OCI-LY7 (cell line): Measurements from ENCODE around the gene CPLX4. TPM values are rescaled to one million over a fixed set of nuclear protein-coding genes. Genes with fewer than 3 reads are reported as not detected.

ENCODE experiments used
- Bru-seq: library from RNA; stranded (reverse); fragments of 400-500 nt; gene quantifications from one replicate; lab custom pipeline; 2021; lab: Mats Ljungman, UMichigan
- BruChase-seq, 2 experiments: library from RNA; stranded (reverse); fragments of 400-500 nt; gene quantifications; one replicate each; lab custom pipeline; 2021; lab: Mats Ljungman, UMichigan
- BruUV-seq: library from RNA; stranded (reverse); fragments of 400-500 nt; replicated peaks from 2 replicates; lab custom pipeline; 2021; lab: Mats Ljungman, UMichigan
- CTCF ChIA-PET: fragments of 300-600 bp; sonication (Branson Sonifier 250); formaldehyde crosslinking; loops from one replicate; lab custom pipeline; 2022; ENCODE audit warnings: antibody characterized with exemption; ENCODE audit not compliant: unreplicated experiment; lab: Charles Lee
- POLR2A ChIA-PET: fragments of 300-600 bp; sonication (Branson Sonifier 250); formaldehyde crosslinking; loops from one replicate; lab custom pipeline; 2022; ENCODE audit warnings: antibody characterized with exemption; lab: Charles Lee
- DNase-seq: peaks from one replicate; pipeline ENCODE4 v3.0.0-alpha.2; 2015; ENCODE audit warnings: low spot score
- H2AFZ ChIP-seq: fragments of 200-600 bp; sonication (generic), shearing (Covaris generic); 2 replicates; pipeline ENCODE4 v1.6.1; 2014; ENCODE audit warnings: mild to moderate bottlenecking, antibody characterized with exemption, low read length, moderate library complexity
- H3K27ac ChIP-seq: fragments of 200-600 bp; sonication (generic); 2 replicates; pipeline ENCODE4 v1.5.1; 2014; ENCODE audit warnings: mixed run types, low read depth, mild to moderate bottlenecking, moderate library complexity, low read length, inconsistent platforms; ENCODE audit not compliant: poor library complexity, severe bottlenecking
- H3K36me3 ChIP-seq: fragments of 200-600 bp; sonication (generic); 2 replicates; pipeline ENCODE4 v1.6.1; 2014; ENCODE audit warnings: mild to moderate bottlenecking, antibody characterized with exemption, low read length, moderate library complexity, mixed read lengths; ENCODE audit not compliant: insufficient read depth
- H3K4me1 ChIP-seq: fragments of 200-600 bp; sonication (generic); 2 replicates; pipeline ENCODE4 v1.5.1; 2014; ENCODE audit warnings: mild to moderate bottlenecking, low read length; ENCODE audit not compliant: insufficient read depth, poor library complexity, severe bottlenecking
- H3K4me2 ChIP-seq: fragments of 200-600 bp; sonication (generic); 2 replicates; pipeline ENCODE4 v1.6.1; 2014; ENCODE audit warnings: mild to moderate bottlenecking, low read length
- H3K4me3 ChIP-seq: fragments of 200-600 bp; sonication (generic); 2 replicates; pipeline ENCODE4 v1.5.1; 2014; ENCODE audit warnings: mild to moderate bottlenecking, low read depth, low read length; ENCODE audit not compliant: poor library complexity, severe bottlenecking
- H3K79me2 ChIP-seq: fragments of 200-600 bp; sonication (generic); 2 replicates; pipeline ENCODE4 v1.6.1; 2016; ENCODE audit warnings: low read depth, mild to moderate bottlenecking, low read length, moderate library complexity, mixed read lengths; ENCODE audit not compliant: insufficient read depth
- H3K9me2 ChIP-seq: fragments of 200-600 bp; sonication (generic); 2 replicates; pipeline ENCODE4 v1.6.1; 2016; ENCODE audit warnings: mild to moderate bottlenecking, low read length, mixed read lengths; ENCODE audit not compliant: insufficient read depth
- H3K9me3 ChIP-seq: fragments of 200-600 bp; sonication (generic); 2 replicates; pipeline ENCODE4 v1.6.1; 2014; ENCODE audit warnings: mild to moderate bottlenecking, mixed run types, low read length, mixed read lengths
- H4K20me1 ChIP-seq: fragments of 200-600 bp; sonication (generic); 2 replicates; pipeline ENCODE4 v1.6.1; 2014; ENCODE audit warnings: mild to moderate bottlenecking, antibody characterized with exemption, low read length, moderate library complexity, mixed read lengths; ENCODE audit not compliant: insufficient read depth
- CTCF ChIP-seq: fragments of 200-600 bp; sonication (generic); conservative IDR thresholded peaks from 2 replicates; pipeline ENCODE4 v1.5.1; 2014; ENCODE audit warnings: mild to moderate bottlenecking, antibody characterized with exemption, low read length, moderate library complexity, mixed read lengths
- EZH2phosphoT487 ChIP-seq: fragments of 200-600 bp; sonication (generic); IDR thresholded peaks from 2 replicates; pipeline ENCODE4 v1.6.1; 2018; ENCODE audit warnings: low read depth, borderline replicate concordance, mild to moderate bottlenecking, mixed run types, antibody characterized with exemption, low read length, moderate library complexity, mixed read lengths
- intact Hi-C: fragments of 100-400 bp; cut with micrococcal nuclease; formaldehyde crosslinking; loops from one replicate; pipeline ENCODE4 v1.10.0; 2022; ENCODE audit not compliant: unreplicated experiment
- long read RNA-seq: library from polyadenylated mRNA; stranded (forward); transcript quantifications from one replicate; pipeline ENCODE4 v2.0.0, GENCODE V29; 2022
- total RNA-seq, 2 experiments: library from RNA; depleted of rRNA in 1 of 2; stranded (reverse); fragments of >200 nt in 1 of 2; shearing (Covaris generic) in 1 of 2; gene quantifications; 2 replicates each; pipeline ENCODE4 v1.2.3, GENCODE V29; 2014 to 2022

Gene CPLX4
- total RNA-seq (2014; rRNA removed; shearing (Covaris generic)), result not detected in 2 replicates
- total RNA-seq (2022), result not detected in 2 replicates
- Bru-seq, nascent RNA, result not detected
- not detected for BruChase-seq, experiment 1, labeled RNA remaining after a 6-hour chase
- percentile 3 among the genes with signal in this experiment for BruChase-seq, experiment 2, labeled RNA remaining after a 2-hour chase
- long read RNA-seq, result 0 reads

- no peak for DNase-seq
- no peak within 1 kb of the TSS for H2AFZ ChIP-seq
- no peak within 1 kb of the TSS for H3K27ac ChIP-seq
- H3K4me2 ChIP-seq, result no peak within 1 kb of the TSS
- H4K20me1 ChIP-seq, result no peaks in the 10 kb centered on the region
- no TSS peak for BruUV-seq
- no peaks in the 10 kb centered on the region for H3K9me3 ChIP-seq
- ChIA-PET POLR2A (interaction anchor here (0.6 to 1.1 kb wide), 2 partner anchors 8 to 1951 kb away, joined by 3 read pairs; no protein-coding TSS in a partner anchor), CTCF (no interaction called here)
- no peaks in the 10 kb centered on the region for H3K36me3 ChIP-seq
- no peaks in the 10 kb centered on the region for H3K79me2 ChIP-seq
- H3K9me2 ChIP-seq, result no peaks in the 10 kb centered on the region
- no peaks in the 10 kb centered on the region for H3K4me1 ChIP-seq
- no peak for TF ChIP-seq EZH2phosphoT487
- no peak for TF ChIP-seq CTCF
- intact Hi-C loops, result no loop called here
- no peak within 1 kb of the TSS for H3K4me3 ChIP-seq
Measured at GRCh38 chr18:59318460-59319050, at the start of gene CPLX4. CPLX4 (minus strand) TSS chr18:59318649; CDS start chr18:59318462, 187 bp downstream.

- Histone ChIP-seq H3K36me3 (peaks cover 2% of the 10 kb centered on the region), H3K4me3 (no peak overlapping the region), H3K9me2 (no peaks in the 10 kb centered on the region), H3K27ac (no peak overlapping the region), H3K79me2 (peaks cover 33% of the 10 kb centered on the region; the same call in 1 of the 2 replicates), H3K4me1 (peaks cover 11% of the 10 kb centered on the region), H2AFZ (no peak overlapping the region), H3K4me2 (no peak overlapping the region), H3K9me3 (no peaks in the 10 kb centered on the region), H4K20me1 (peaks cover 13% of the 10 kb centered on the region; the same call in 1 of the 2 replicates)
- no TSS peak for BruUV-seq
- ChIA-PET POLR2A (no interaction called here), CTCF (no interaction called here)
- DNase-seq, result no peak
- intact Hi-C loops, result no loop called here
- TF ChIP-seq CTCF (no peak), EZH2phosphoT487 (no peak)
Measured at GRCh38 chr18:59360381-59360780, 41.9 kb upstream of the CPLX4 start.

- TF ChIP-seq EZH2phosphoT487 (no peak), CTCF (no peak)
- intact Hi-C loops, result loop anchor here (10.0 kb wide), 1 partner anchor 215 kb away; no protein-coding TSS in a partner anchor
- Histone ChIP-seq H3K36me3 (peaks cover 10% of the 10 kb centered on the region), H3K27ac (no peak overlapping the region), H3K4me1 (peaks cover 11% of the 10 kb centered on the region), H3K79me2 (peaks cover 33% of the 10 kb centered on the region; the same call in 1 of the 2 replicates), H3K4me3 (peak overlapping the region; percentile 97), H4K20me1 (peaks cover 13% of the 10 kb centered on the region; the same call in 1 of the 2 replicates), H3K9me2 (no peaks in the 10 kb centered on the region), H3K4me2 (peak overlapping the region; percentile 90), H3K9me3 (no peaks in the 10 kb centered on the region), H2AFZ (peak overlapping the region; percentile 89)
- no peak for DNase-seq
- no TSS peak for BruUV-seq
- ChIA-PET POLR2A (no interaction called here), CTCF (no interaction called here)
Measured at GRCh38 chr18:59359576-59359952, 41.1 kb upstream of the CPLX4 start.
